ENCODE results near the gene ABCA1. TPM values are rescaled to one million over a fixed set of nuclear protein-coding genes. Genes with fewer than 3 reads are reported as not detected.
"Not testable (repeated sequence)": the region's sequence is repeated elsewhere in the genome, so short reads cannot be mapped to it uniquely, and the experiment has no call there.

ABCA1 gene
- total RNA-seq, 1 donor from 2014 or later = 76.6 TPM

- no peak for DNase-seq (ENCODE audit: low spot score)
Observed at GRCh38 chr9:104906441-104907277, 21.3 kb downstream of the ABCA1 start.

GRCh38 chr9:104905931-104906330, 22.0 kb downstream of the ABCA1 start:
- no peak for DNase-seq (ENCODE audit: low spot score)

GRCh38 chr9:104905153-104905901, 22.6 kb downstream of the ABCA1 start:
- no peak for DNase-seq (ENCODE audit: low spot score)

DNA sequence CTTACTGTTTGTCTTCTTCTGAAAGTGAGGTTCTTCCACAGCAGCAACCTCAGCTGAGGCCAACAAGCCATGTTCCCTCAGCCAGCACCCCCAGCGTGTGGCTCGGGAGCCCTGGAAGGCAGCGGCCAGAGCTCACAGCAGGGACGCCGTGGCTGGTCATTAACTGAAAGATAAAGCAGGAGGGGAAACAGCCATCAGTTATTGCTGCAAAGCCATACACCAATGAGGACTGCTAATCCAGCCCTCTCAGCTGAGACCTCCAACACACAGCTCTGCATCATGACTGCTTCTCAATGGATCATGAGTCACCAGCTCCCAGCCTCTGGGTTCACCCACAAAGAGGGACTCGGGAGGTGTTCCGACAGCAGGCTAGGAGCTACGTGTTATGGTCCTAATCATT, 24.3 kb downstream of the ABCA1 start:
- DNase-seq (ENCODE audit: low spot score) = no peak

- DNase-seq (ENCODE audit: low spot score) = no peak
Observed at GRCh38 chr9:104900871-104901270, 27.1 kb downstream of the ABCA1 start.

GRCh38 chr9:104900324-104900723, 27.6 kb downstream of the ABCA1 start:
- DNase-seq (ENCODE audit: low spot score) = no peak

DNA sequence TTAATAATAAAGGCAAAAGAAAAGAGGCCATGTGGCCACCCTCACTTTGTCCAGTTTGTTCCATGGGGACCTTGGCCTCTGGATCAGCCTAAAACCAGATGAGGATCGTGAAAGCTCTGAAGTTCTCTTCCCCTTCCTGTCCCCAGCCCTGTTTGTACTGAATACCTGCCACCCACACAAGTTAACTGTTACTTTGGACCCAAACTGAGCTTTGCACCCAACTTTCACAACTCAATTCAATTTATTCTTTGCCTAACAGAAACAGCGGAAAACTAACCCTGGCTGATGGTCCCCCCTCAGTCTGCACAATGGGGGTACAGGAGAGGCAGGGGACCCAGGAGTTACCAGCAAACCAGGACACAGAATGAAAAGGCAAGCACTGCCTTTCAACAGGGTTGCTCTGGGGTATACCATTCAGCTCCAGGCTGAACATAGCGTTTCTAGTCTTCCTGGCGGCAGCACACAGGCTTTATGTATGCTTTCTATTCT, 28.2 kb downstream of the ABCA1 start:
- no peak for DNase-seq (ENCODE audit: low spot score)

- not testable (repeated sequence) for DNase-seq (ENCODE audit: low spot score)
Observed at GRCh38 chr9:104898376-104898775, 29.6 kb downstream of the ABCA1 start.

- DNase-seq (ENCODE audit: low spot score) = no peak
Observed at GRCh38 chr9:104896131-104896530, 31.8 kb downstream of the ABCA1 start.

DNA sequence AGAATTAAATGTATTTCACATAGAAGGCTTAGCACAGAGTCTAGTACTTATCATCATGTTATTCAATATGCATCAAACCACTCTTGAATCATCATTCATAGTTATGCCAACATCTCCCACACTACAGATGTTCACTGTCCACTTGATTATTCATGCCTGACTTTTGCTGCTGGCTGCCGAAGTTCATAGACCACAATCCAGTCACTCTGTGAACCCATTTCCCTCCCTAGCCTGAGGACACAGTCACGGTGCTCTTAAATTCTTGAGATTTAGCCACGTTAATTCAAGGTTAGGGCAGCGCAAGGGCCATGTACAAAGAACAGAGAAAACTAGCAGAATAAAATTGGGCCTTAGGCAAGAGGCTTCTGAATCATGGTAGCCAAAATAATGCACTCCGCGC, 32.4 kb downstream of the ABCA1 start:
- no peak for DNase-seq (ENCODE audit: low spot score)

- DNase-seq (ENCODE audit: low spot score) = no peak
Observed at GRCh38 chr9:104892701-104893100, 35.3 kb downstream of the ABCA1 start.

GRCh38 chr9:104890433-104890770, 37.6 kb downstream of the ABCA1 start:
- DNase-seq (ENCODE audit: low spot score) = no peak

GRCh38 chr9:104885818-104886709, 41.9 kb downstream of the ABCA1 start:
- DNase-seq (ENCODE audit: low spot score) = no peak

GRCh38 chr9:104883169-104883568, 44.8 kb downstream of the ABCA1 start:
- DNase-seq (ENCODE audit: low spot score) = no peak

- DNase-seq (ENCODE audit: low spot score) = no peak
Observed at GRCh38 chr9:104882566-104882965, 45.4 kb downstream of the ABCA1 start.

DNA sequence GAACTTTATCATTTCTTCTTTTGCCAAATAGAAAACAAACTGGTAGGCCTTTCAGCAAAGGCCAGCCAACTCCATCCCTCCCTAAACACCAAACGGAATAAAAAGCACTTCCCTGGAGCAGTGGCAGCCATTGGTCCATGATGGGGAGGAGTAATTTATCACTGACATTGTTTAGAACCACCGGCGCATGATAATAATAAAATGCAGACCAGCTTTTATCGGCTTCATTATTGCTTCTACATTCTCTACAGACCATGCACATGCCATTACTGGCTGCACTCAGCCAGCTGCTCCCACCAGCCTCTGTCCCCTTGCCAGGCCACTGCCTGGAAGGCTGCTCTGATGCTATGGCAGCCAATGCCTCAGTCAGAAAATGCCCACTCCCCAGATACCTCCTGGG, 45.9 kb downstream of the ABCA1 start:
- DNase-seq (ENCODE audit: low spot score) = no peak

DNA sequence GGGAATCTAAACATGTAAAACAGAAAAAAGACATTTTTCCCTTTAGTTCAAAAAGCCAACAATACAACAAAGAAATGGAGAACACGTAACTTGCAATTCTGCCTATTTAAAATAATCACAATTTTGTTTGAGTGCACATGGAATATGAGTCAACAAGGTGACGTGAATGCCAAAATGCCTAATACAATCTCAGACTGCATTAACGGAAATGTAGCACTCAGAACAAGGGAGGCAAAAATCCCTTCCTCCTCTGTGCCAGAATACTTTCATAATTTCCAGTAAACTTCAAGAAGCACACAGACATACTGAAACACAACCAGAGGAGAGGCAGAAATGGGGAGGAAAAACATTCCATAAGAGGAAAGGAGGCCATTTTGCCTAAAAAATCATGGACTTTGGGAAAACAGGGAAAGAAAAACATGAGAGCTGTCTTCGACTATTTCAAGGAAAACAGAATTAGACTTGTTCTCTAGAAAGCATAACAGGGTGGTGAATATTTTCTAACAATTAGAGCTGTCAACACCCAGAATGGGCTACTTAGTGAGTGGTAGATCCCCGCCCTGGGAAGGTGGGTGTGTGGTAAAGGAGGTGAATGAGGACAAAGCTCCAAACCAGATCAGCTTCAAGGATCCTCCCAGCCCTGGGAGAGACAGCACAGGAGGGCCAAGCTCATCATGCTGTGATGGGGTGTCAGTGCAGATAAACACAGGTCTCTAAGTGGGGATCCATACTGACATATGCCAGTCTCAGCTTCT, 48.2 kb downstream of the ABCA1 start:
- peak; percentile 58 for DNase-seq (ENCODE audit: low spot score)

DNA sequence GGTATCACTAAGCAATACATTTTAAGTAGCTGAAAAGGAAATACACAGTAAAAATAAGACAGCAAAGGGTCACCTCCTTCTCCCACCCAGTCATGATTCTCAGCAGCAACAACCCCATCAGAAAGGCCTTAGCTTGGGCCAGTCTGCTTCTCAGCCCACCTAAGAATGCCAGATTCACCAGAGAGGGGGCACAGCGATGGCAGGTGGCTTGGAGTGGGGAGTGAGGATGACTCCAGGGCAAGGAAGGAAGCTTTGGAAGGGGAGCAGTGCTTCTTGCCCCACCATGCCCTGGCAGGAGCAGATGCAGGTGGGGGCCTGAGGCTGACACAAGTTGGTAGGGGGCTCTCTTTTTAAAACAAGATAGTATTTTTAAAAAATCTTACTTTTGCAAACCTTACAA, 51.4 kb downstream of the ABCA1 start:
- DNase-seq (ENCODE audit: low spot score) = no peak

DNA sequence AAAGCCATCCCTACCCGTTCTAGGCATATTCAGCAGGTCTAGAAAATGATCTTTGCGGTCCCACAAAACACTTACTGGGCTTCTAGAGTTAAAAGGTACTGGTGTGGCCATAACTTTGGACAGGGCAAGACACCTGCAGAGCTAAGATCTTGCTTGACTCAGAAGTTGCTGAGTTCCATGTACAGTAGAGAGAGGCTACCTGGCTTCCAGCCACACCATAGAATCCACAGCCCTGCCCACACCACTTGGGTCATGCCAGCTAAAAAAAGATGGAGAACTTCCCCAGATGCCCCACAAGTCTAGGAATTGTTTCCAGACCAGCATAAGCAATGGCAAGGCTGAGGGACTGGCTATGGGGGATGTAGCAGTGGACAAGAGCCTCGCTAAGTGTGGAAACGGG, 52.1 kb downstream of the ABCA1 start:
- no peak for DNase-seq (ENCODE audit: low spot score)

DNA sequence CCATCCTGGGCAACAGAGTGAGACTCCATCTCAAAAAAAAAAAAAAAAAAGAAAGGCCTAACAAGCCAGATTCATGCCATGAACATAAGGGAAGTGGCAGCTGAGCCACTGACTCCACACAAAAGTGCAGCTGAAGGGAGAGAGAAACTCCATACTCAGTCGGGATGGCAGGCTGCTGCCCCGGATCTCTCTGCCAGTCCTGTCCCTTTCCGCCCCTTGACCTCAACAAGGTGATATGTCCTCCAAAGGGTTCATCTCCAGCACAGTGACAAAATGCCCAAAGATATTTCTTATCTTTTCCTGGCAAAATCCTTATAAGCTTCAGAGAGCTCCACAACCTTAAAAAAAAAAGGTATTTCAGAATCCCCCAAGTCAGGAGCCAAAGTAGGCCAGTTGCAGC, 52.6 kb downstream of the ABCA1 start:
- no peak for DNase-seq (ENCODE audit: low spot score)

DNA sequence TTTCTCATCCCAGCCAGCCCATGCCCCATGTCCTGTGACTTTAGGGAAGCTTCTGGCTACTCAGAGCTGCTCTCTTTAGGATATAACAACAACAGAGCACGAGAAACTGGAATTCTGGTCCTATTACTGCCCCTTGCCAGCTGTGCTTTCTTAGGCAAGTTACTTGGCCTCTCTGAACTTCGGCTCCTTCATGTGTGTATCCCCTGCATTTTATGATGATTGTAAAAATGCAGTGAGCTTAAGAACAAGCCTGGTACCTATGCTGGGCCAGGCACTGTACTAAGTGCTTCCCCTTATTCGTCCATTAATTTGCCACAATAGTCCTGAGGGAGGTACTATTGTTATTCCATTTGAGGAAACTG, 54.5 kb downstream of the ABCA1 start:
- DNase-seq (ENCODE audit: low spot score) = no peak
